ENCODE data around the gene EEPD1.
"Not testable (repeated sequence)": the region's sequence is repeated elsewhere in the genome, so short reads cannot be mapped to it uniquely, and the experiment has no call there.

DNA sequence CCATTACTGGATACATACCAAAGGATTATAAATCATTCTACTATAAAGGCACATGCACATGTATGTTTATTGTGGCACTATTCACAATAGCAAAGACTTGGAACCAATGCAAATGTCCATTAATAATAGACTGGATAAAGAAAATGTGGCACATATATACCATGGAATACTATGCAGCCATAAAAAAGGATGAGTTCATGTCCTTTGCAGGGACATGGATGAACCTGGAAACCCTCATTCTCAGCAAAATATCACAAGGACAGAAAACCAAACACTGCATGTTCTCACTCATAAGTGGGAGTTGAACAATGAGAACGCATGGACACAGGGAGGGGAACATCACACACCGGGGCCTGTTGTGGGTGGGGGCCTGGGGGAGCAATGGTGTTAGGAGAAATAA, 27.4 kb upstream of the EEPD1 start:
- TF ChIP-seq POLR2A (IDR thresholded peaks at IDR 0.05): not testable (repeated sequence)
- TF ChIP-seq, protein P1, sequence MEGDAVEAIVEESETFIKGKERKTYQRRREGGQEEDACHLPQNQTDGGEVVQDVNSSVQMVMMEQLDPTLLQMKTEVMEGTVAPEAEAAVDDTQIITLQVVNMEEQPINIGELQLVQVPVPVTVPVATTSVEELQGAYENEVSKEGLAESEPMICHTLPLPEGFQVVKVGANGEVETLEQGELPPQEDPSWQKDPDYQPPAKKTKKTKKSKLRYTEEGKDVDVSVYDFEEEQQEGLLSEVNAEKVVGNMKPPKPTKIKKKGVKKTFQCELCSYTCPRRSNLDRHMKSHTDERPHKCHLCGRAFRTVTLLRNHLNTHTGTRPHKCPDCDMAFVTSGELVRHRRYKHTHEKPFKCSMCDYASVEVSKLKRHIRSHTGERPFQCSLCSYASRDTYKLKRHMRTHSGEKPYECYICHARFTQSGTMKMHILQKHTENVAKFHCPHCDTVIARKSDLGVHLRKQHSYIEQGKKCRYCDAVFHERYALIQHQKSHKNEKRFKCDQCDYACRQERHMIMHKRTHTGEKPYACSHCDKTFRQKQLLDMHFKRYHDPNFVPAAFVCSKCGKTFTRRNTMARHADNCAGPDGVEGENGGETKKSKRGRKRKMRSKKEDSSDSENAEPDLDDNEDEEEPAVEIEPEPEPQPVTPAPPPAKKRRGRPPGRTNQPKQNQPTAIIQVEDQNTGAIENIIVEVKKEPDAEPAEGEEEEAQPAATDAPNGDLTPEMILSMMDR (IDR thresholded peaks at IDR 0.05): not testable (repeated sequence)
